ENCODE data around the gene TTC3.

DNA sequence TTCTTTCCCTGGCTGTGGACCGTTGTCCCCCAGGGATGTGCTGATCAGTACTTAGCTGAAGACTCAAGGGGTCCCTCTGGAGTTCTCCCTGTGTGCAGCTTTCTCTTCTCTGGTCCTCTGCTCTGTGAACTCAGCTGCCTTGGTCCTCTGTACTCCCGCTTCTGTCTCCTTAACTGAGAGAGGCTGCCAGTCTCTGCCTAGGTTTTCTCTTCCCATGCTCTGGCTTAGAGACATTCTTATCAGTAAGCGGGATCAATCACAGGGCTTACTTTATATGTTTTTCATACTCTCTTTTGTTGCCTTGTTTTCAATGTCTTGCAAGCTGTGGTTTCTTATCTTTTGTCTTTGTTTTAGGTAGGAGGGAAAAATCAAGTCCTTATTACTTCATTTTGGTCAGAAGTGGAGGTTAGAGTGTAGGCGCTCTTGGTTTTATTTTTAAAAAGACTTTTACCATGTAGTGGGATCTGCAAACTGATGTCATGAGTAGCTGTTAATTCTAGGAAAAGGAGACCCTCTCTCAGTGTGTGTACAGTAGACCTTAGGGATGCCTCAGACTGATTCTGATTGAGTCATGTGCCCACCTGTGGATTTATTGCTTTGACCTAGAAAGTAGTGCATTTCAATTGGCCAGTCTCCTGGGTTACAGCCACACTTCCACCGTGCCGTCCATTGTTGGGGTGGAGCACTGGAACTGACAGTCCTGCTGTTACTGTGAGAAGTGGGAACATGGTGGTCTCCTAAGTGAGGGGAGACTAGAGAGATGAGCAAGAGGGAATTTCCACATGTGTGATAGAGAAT lies 46.6 kb downstream of the TTC3 start:
- TF ChIP-seq, protein P1, sequence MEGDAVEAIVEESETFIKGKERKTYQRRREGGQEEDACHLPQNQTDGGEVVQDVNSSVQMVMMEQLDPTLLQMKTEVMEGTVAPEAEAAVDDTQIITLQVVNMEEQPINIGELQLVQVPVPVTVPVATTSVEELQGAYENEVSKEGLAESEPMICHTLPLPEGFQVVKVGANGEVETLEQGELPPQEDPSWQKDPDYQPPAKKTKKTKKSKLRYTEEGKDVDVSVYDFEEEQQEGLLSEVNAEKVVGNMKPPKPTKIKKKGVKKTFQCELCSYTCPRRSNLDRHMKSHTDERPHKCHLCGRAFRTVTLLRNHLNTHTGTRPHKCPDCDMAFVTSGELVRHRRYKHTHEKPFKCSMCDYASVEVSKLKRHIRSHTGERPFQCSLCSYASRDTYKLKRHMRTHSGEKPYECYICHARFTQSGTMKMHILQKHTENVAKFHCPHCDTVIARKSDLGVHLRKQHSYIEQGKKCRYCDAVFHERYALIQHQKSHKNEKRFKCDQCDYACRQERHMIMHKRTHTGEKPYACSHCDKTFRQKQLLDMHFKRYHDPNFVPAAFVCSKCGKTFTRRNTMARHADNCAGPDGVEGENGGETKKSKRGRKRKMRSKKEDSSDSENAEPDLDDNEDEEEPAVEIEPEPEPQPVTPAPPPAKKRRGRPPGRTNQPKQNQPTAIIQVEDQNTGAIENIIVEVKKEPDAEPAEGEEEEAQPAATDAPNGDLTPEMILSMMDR (conservative IDR thresholded peaks at IDR 0.05; ENCODE audit: low read length), result peak; percentile 38
- TF ChIP-seq EZH2phosphoT487 (IDR thresholded peaks at IDR 0.05; ENCODE audit: borderline replicate concordance), result no peak
